Pancreas (tissue), 10 donors: ENCODE data around the gene JSRP1. TPM values are rescaled to one million over a fixed set of nuclear protein-coding genes. Genes with fewer than 3 reads are reported as not detected.

Source experiments
- ATAC-seq, 4 donors: fragments of 200-7000 bp; cut with Tn5 transposase; one replicate each; pipeline versions ENCODE4 v1.8.0 to v1.9.1; 2020; ENCODE audit warnings: mild to moderate bottlenecking in 4 of 4, moderate library complexity in 4 of 4
- DNase-seq, 6 donors: peaks; one replicate each; pipeline ENCODE4 v3.0.0-alpha.2; 2020
- FAIRE-seq: peaks from 2 replicates; lab custom pipeline; 2012; peaks lifted over from hg19 to GRCh38; lab: Jason Lieb, UNC
- H3K27ac ChIP-seq, 4 donors: fragments of 200-600 bp; sonication (generic); 1 replicate in 3 of 4; 2 replicates in 1 of 4; pipeline versions ENCODE4 v1.5.0 to v1.8.0; 2020
- H3K27me3 ChIP-seq, 4 donors: fragments of 200-600 bp; one replicate each; pipeline ENCODE4 v1.8.0; 2021
- H3K36me3 ChIP-seq, 3 donors: fragments of 200-600 bp; sonication (generic) in 1 of 3; one replicate each; pipeline versions ENCODE4 v1.5.0 to v1.8.0; 2020 to 2021
- H3K4me1 ChIP-seq, 3 donors: fragments of 200-600 bp; one replicate each; pipeline ENCODE4 v1.8.0; 2021
- H3K4me3 ChIP-seq, 4 donors: fragments of 200-600 bp; sonication (generic) in 2 of 4; one replicate each; pipeline versions ENCODE4 v1.5.0 to v1.8.0; 2020 to 2021
- H3K9me3 ChIP-seq, 4 donors: fragments of 200-600 bp; one replicate each; pipeline ENCODE4 v1.8.0; 2021
- CTCF ChIP-seq, 4 donors: fragments of 200-600 bp; sonication (generic) in 3 of 4; IDR thresholded peaks; one replicate each; pipeline versions ENCODE4 v1.5.0 to v1.8.0; 2021; ENCODE audit warnings: antibody characterized with exemption in 4 of 4
- WGBS, 2 donors: extraction: QIAGEN DNeasy Blood & Tissue Kit; methylation state at CpG; one replicate each; pipeline ENCODE4 v1.1.7; 2013; 5-methylcytosine and 5-hydroxymethylcytosine counted together
- intact Hi-C, 3 donors: fragments of 100-400 bp; cut with DNase I; formaldehyde crosslinking; loops; one replicate each; pipeline versions ENCODE4 v1.11.1 to v1.14.2; 2022
- polyA plus RNA-seq, 2 donors: library from polyadenylated mRNA; stranded (reverse); fragments of 200-250 nt; gene quantifications; one replicate each; pipeline ENCODE4 v1.2.3, GENCODE V29; 2013
- total RNA-seq, 6 donors: library from RNA; stranded (reverse); fragmentation: NEBNext Ultra II Directional in 4 of 6; extraction: Animal tissue kit (Norgen Biotek cat#: 25700) in 4 of 6; gene quantifications; one replicate each; pipeline versions ENCODE4 v1.2.1 to v1.2.4, GENCODE V29; 2021 to 2023
- donor health status: healthy with polysubstance abuse.
- donor health status: DM: no; HTN: no; CAD: no; lungs with moderate emphysema.
- donor health status: DM: no; HTN: no; CAD: no.
- donor health status: control.
- donor health status: control.
- donor health status: Bipolar disorder and iron deficiency.
- donor health status: DM: yes; HTN: yes; CAD: no.
- donor health status: DM: no; HTN: no; CAD: no.
- donor health status: DM: no; HTN: no; CAD: no.
- donor health status: DM: yes; HTN: yes; CAD: no.

The JSRP1 gene
- total and polyA plus RNA-seq, 8 donors, result 0.29 to 4.0 (median 1.0) TPM; not detected in 2

DNA sequence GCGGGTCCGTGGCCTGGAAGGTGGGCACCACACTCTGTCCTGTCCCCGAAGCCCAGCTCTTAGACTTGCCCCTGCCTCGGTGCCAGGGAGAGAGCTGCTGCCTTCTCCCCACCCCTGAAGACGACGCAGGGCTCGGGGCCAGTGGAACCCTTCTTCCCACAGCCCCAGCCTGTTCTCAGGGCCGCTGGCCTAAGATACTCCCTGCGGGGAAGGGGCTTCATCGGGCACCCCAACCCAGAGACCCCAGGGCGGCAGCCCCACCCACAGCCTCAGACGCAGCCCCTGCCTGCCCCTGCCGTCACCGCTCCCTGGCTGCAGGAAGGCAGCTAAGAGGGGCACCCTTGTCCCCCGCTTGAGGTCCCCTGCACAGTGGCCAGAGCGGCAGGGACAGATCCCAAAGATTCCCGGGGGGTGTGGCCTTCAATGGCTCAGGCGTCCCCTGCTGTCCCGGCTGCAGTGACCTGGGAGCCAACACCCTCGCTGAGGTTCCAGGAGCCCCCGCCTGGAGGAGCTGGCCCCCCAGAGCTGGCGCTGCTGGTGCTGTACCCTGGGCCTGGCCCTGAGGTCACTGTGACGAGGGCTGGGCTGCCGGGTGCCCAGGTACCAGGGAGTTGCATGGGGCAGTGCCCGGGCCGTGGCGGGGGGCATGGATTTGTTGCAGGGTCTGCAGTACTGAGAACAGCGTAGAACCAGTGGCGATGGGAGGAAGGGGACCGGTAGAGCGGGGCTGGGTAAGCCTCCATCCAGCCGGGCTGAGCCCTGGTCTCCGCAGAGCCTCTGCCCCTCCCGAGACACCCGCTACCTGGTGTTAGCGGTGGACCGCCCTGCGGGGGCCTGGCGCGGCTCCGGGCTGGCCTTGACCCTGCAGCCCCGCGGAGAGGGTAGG, 6.1 kb downstream of the JSRP1 start:
- TF ChIP-seq CTCF (IDR thresholded peaks at IDR 0.05), result no peak
- Histone ChIP-seq H3K27ac (no peak overlapping the region), H3K4me3 (no peak overlapping the region), H3K4me1 (no peaks in the 10 kb centered on the region), H3K9me3 (no peaks in the 10 kb centered on the region), H3K27me3 (peaks cover 0 to 6% (median 0%) of the 10 kb centered on the region in 4 donors), H3K36me3 (peaks cover 0 to 25% (median 25%) of the 10 kb centered on the region in 3 donors)
- intact Hi-C loops, result no loop called here
- no peak for FAIRE-seq
- WGBS, 2 donors, result 25 to 30% methylated on average over 42 to 43 of the region's 43 CpGs
- DNase-seq, result peak in 3 of 6 donors; percentile 39 to 81 (median 58)
- peak in 2 of 4 donors; percentile 3 to 16 for ATAC-seq

DNA sequence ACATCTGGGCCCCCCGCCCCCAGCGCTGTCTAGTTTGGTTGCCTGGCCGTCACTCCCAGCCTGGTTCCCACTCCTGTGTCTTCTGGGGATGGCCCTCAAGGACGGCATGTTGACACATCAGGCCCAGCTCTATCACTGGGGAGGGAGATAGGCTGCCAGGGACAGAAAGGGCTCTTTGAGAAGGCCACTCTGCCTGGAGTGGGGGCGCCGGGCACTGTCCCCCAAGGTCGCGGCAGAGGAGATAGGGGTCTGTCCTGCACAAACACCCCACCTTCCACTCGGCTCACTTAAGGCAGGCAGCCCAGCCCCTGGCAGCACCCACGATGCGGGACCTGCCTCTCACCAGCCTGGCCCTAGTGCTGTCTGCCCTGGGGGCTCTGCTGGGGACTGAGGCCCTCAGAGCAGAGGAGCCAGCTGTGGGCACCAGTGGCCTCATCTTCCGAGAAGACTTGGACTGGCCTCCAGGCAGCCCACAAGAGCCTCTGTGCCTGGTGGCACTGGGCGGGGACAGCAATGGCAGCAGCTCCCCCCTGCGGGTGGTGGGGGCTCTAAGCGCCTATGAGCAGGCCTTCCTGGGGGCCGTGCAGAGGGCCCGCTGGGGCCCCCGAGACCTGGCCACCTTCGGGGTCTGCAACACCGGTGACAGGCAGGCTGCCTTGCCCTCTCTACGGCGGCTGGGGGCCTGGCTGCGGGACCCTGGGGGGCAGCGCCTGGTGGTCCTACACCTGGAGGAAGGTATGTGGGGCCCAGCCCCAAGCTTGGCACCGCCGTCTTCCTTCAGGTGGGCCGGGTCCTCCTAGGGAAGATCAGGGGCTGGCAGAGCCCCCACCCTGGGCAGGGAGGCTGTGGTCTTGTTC, 7.0 kb downstream of the JSRP1 start, which contains the start of gene AMH:
Gene AMH (plus strand): TSS at position 314 of the 857 bp plus-strand sequence. CDS start 10 bp downstream, at position 324.
- H3K27ac ChIP-seq, result no peak within 1 kb of the TSS
- H3K9me3 ChIP-seq, result no peaks in the 10 kb centered on the region
- DNase-seq (peak in 3 of 6 donors; percentile 40 to 77 (median 57)), ATAC-seq (peak in 1 of 4 donors; percentile 2), FAIRE-seq (no peak)
- intact Hi-C loops, result no loop called here
- no peak within 1 kb of the TSS for H3K4me3 ChIP-seq
- TF ChIP-seq CTCF (IDR thresholded peaks at IDR 0.05), result no peak
- peaks cover 4 to 34% (median 34%) of the 10 kb centered on the region in 3 donors for H3K36me3 ChIP-seq
- H3K27me3 ChIP-seq, result peaks cover 0 to 6% (median 0%) of the 10 kb centered on the region in 4 donors
- no peaks in the 10 kb centered on the region for H3K4me1 ChIP-seq
- 68 to 70% methylated on average over 18 to 27 of the region's 27 CpGs for WGBS, 2 donors

GRCh38 chr19:2248136-2249009, 7.8 kb downstream of the JSRP1 start:
- no peak for TF ChIP-seq CTCF (IDR thresholded peaks at IDR 0.05)
- H3K4me3 ChIP-seq, result no peak overlapping the region
- ATAC-seq (no peak), FAIRE-seq (no peak), DNase-seq (peak in 3 of 6 donors; percentile 31 to 73 (median 57))
- H3K27ac ChIP-seq, result no peak overlapping the region
- intact Hi-C loops, result no loop called here
- H3K36me3 ChIP-seq, result peaks cover 4 to 42% (median 42%) of the 10 kb centered on the region in 3 donors
- no peaks in the 10 kb centered on the region for H3K4me1 ChIP-seq
- WGBS, 2 donors, result 84 to 85% methylated on average over 18 to 21 of the region's 21 CpGs
- peaks cover 0 to 6% (median 0%) of the 10 kb centered on the region in 4 donors for H3K27me3 ChIP-seq
- no peaks in the 10 kb centered on the region for H3K9me3 ChIP-seq

GRCh38 chr19:2247433-2248101, 8.7 kb downstream of the JSRP1 start:
- Histone ChIP-seq H3K27me3 (peaks cover 0 to 6% (median 0%) of the 10 kb centered on the region in 4 donors), H3K36me3 (peaks cover 4 to 45% (median 44%) of the 10 kb centered on the region in 3 donors), H3K4me3 (no peak overlapping the region), H3K4me1 (no peaks in the 10 kb centered on the region), H3K9me3 (no peaks in the 10 kb centered on the region), H3K27ac (peak overlapping the region in 1 of 4 donors; percentile 75)
- no peak for FAIRE-seq
- DNase-seq, result peak in 2 of 6 donors; percentile 49 to 80
- intact Hi-C loops, result no loop called here
- TF ChIP-seq CTCF (IDR thresholded peaks at IDR 0.05), result no peak
- WGBS, 2 donors, result 92 to 96% methylated on average over 17 to 28 of the region's 28 CpGs
- no peak for ATAC-seq
